Stimulated activated CD4-positive, alpha-beta T cell treated with anti-CD3 and anti-CD28 coated beads, TNF-alpha, amount 100 ng/mL, for 1 hour (primary cell): ENCODE results near the gene BEST3.
"Not testable (repeated sequence)": the region's sequence is repeated elsewhere in the genome, so short reads cannot be mapped to it uniquely, and the experiment has no call there.

Experiments
- DNase-seq, 3 donors: peaks; one replicate each; pipeline ENCODE4 v3.0.0-alpha.2; 2020; ENCODE audit warnings: low read depth in 3 of 3, low spot score in 1 of 3

The BEST3 gene

DNA sequence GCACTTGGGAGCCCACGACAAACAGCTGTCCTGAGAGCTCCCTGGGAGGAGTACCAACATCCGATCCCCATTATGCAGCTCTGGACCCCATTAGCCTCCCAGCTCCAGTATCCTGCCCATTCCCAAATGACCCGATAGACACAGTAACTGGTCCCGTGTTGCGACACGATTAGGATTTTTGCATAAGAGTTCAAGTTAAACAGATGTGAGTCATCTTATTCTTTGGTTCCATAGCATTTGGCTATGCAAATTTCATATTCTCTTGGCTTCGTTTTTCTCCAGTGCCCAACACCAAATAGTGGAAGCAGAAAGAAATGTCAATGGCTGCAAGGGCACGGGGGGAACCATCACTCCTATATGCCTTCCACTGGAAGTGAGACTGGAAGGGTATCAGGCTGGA lies 45.4 kb downstream of the BEST3 start:
- no peak for DNase-seq

DNA sequence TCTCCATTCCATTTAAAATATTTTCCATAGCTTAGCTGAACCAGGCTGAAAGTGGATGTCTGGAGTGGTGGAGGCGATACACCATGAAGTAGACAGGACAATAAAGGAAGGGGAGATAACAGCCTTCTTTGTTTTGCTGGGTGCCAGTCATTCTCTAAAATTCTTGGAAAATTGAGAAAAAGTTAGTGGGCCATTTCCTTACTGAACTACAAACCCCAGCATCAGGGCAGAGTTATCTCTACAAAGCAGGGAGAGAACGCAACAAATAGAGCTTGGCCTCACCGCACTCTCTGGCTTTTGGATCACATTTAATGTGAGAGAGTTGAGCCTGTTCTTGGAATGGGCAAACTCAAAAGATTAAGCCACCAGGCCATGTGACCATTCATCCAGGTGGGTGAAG lies 47.2 kb downstream of the BEST3 start:
- DNase-seq, result no peak

DNA sequence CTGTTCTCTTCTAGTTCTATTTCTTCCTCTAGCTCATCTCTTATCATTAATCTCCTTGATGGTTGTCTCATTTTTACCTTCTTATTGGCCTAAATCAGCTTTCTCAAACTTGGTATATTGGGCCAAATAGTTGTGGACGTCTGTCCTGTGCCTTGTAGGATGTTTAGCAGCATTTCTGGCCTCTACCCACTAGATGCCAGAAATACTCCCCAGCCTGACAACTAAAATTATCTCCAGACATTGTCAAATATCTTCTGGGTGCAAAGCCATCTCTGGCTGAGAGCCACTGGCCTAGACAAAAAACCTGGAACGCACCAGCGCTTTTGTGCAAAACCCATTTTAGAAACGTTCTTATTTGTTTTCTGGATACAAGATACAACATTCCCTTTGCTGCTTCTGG lies 49.6 kb downstream of the BEST3 start:
- no peak for DNase-seq

DNA sequence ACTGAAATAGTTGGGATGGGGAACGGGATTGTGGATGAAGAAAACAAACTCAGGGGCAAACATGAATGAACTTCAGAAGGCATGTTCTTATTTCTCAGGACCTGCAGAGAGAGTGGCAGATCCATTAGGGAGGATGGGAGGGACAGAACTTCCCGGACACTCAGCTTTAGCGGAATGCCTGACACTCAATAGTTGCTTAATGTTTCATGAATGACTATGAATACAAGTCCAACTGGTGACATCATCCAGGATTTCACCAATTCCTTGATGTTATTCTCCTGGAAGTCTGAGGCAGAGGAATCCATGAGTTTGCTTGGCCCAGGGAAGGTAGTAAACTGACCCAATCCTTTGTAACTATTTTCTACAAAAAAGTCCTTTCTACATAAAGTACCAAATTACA lies 50.6 kb downstream of the BEST3 start:
- DNase-seq, result no peak

DNA sequence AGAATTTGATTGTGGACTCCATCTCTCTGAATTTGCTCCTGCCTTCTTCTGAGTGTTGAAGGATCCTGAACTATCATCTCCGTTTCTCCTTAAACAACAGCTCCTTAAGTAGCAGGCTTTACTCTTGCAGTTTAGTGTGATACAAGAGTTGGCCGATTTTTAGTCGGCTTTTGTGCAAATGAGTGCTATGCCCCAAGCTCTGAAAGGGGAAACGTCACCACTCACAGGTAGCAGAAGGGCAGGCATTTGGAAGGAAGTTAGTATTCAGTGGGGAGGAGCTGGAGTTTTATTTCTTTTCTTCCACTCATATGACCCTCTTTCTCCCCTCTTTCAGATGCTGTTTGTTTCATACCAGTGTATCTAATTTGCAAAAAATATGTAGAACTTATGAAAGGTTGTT lies 51.9 kb downstream of the BEST3 start:
- DNase-seq, result no peak

DNA sequence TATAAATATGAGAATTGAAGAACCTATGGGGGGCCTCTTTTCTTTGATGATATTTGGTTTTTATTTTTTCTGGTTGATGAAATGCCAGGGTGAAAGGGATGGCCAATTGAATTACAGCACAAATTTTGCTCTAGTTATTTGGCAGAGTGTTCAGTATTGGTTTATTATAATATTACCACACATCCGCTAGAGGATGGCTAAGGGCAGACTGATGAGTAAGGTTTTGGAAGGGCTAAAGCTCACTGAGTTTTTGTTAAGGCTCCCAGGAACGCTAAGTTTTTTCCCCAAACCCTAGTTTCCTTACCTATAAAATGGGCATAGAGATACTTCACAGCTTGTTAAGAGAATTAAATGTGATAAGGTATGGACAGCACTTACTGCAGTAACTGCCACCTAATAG lies 54.1 kb downstream of the BEST3 start:
- no peak for DNase-seq

DNA sequence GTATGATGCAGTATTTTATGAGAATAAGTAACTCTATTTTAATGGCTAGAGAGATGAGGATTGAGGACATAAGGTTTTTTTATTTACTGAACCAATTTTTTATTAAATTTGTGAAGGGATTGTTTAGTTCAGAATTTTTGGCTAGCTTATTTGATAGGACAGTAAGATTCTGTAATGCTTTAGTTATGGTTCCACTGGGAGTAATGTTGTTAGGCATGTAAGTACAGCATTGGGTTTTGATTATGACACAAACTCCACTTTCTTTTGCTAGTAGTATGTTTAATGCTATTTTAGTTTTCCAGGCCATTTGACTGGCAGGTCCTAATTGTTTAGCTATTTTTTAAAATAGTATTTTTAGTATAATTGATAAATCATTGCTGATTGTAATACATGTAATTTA lies 54.6 kb downstream of the BEST3 start:
- no peak for DNase-seq

DNA sequence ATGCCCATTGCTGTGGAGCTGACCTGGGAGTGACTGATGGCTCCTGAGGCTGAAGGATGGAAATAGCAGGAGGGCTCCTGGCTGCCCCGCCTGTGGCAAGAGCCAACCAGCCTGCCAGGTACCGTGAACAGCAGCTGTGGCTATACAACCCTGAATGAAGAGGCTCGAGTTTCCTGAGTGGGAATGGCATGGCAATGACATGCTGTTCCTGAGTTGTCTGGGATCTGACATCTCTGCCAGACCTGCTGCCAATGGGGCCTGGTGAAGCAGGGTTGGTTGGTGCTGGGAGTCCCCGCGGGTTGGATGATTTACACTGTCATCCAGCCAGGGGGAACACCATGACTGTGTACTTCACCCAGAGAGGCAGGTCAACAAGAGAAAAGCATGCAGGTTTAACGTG lies 56.6 kb downstream of the BEST3 start:
- DNase-seq, result no peak

DNA sequence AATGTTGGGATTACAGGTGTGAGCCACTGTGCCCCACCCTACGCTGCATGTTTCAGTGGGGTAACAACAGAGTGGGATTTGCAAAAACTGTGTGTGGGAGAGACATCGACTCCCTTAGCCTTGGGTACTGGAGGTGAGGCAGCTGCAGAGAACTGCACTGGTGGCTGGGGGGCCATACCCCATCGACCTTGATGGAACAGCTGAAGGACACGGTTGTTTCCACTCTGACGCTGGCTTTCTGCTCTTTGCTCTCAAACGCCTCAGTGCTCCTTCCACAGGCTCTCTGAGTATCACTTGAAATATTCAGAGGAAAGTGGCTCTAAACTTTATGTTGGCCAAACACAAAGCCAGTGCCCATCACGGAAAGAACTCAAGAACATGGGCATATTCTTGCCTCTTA lies 57.6 kb downstream of the BEST3 start:
- DNase-seq, result no peak

DNA sequence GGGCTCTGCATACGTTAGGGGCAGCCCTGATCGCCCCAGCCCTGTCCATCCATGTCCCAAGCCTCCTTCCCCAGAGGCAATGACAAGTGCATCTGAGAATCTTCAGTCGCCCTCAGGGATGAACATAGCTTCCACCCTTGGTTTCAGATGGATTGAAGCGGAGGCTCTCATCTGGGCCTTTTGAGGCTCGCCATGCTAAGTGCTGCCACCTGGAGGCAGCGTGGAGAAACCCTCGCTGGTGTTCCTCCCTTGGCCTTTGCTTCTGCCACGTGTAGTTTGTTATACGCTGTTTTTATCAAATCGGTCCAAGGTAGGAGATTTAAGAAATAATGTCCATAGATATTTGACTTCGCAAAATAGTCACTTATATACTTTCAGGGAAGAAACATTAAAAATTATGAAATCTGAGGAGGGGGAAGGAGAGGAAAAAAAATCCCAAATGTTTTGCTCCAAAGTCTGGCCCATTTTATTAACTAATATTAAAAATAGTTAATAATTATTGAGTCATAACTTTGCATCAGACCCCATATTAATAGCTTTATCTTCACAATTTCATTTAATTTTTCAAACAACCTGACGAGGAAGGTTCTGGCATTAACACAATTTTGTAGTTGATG lies 59.6 kb downstream of the BEST3 start:
- peak in 2 of 3 donors; percentile 18 to 39 for DNase-seq

DNA sequence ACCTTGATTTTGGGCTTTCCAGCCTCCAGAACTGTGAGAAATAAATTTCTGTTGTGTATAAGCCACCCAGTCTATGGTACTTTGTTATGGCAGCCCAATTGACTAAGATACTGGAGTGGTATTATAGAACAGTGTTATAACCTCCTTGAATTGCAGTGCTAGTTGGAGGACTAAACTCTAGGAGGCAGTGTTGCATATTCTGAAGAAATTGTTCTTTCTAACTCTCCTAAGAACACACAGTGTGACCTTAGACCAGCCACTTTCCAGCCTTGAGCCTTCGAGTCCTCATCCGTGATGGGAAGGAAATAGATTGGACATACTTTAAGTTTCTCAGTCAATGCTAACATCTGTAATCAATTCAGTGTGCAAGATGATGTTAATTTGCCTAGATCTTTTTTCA lies 66.0 kb downstream of the BEST3 start:
- DNase-seq, result no peak

DNA sequence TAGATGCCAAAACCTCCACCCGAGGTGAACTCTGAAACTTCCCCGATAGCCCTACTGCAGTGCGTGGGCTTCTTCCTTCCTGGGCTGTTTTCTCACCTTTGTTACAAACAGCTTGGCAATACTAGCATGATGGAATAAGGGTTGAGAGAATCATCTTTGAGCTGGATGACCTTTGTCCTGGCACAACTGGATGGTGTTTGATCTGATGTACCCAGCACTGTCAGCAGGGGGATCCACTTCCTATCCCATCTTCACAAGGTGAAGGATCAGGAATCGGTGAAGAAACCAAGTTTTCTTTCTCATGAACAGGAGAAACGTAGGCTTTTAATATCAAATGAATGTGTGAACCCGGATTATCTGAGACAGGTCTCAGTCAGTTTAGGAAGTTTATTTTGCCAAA lies 68.9 kb downstream of the BEST3 start:
- no peak for DNase-seq

DNA sequence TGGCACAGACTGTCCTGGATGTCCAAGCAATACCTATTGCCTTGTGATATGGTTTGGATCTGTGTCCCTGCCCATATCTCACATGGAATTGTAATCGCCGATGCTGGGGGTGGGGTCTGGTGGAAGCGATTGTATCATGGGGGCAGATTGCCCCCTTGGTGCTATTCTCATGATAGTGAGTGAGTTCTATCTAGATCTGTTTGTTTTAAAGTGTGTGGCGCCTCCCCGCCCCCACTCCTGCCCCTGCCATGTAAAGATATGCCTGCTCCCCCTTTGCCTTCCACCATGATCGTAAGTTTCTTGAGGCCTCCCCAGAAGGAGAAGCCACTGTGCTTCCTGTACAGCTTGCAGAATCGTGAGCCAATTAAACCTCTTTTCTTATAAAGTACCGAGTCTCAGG lies 71.6 kb downstream of the BEST3 start:
- DNase-seq, result no peak

DNA sequence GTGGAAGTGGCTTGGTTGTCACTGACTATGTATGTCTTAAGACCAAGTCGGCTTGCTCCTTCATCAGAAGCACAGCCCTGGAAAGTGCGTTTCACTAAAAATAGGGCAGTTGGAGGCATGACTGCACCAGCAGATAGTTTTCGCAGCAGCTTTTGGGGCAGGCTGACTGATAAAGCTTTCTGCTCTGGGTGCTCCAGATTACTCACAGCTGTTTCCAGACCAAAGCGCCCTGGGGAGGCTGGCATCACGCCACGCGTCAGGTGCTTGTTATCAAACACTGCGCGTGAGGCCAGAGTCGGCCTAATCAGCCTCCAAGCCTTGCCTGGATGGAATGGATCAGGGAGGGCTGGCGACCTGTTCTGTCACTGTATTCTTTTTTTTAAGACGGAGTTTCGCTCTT lies 75.1 kb downstream of the BEST3 start:
- no peak for DNase-seq

DNA sequence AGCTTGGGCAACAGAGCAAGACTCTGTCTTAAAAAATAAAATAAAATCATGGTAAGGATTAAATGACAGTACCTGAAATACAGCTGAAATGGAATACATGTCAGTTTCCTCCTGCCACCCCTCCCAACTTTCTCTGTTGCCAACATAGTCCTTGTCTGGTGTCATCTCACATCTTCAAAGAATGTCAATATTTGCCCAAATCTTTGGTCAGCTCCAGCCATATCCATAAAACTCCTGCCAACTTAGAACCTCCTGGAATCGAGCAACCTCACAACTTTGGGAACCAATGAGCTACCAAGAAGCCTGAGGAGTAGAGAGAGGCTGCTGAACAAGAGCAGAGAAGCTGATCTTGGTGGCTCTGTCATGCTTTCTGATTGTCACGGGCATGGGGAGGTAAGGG lies 77.6 kb downstream of the BEST3 start:
- no peak for DNase-seq

DNA sequence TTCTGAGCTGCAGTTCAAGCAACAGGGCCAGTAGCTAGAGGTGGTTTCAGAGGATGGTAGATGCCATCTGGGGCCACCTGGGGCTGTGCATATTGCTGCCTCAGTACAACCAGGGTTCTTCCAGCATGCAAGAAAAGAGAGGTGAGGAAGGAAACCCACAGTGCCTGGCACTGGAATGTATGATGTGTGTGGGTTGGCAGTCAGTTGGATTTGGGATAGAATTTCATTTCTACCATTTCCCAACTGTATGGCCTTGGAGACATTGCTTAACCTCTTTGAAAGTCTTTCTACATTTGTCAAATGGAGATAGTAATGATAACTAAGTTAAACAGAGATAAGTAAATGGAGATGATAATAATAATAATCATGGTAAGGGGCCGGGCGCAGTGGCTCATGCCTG lies 78.2 kb downstream of the BEST3 start:
- no peak for DNase-seq

DNA sequence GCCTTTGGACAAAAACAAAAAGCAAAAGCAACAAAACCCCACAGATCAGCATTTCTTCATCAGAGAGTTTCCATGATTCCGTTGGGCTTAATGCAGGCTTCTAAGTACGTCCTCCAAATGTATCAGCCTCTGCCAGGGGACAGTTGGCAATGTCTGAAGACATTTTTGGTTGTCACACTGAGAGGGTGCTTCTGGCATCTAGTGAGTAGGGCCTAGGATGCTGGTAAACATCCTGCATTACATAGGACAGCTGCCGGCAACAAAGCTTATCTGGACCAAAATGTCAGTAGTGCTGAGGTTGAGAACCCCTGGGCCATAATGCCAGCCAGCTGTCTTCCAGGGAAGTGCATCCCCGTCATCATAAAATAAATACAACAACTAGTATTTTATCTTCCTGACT lies 79.0 kb downstream of the BEST3 start:
- no peak for DNase-seq

DNA sequence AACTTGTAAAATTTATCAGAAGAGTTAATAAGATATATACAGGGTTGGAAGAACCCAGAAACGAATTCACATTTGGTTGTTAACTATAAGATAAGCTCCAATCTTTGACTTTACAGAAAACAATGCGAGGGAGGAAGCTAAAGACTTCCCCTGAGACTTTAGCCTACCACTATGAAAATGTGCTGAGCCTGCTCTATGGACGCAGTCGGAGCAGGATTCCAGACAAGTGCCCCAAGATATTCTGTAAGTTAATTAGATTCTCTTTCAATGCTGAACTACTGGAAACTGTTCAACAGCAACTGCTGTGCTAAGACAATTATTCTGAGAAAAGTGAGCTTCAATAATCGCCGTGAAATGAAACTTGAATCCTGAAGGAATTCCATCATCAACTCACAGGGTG lies 80.1 kb downstream of the BEST3 start:
- no peak for DNase-seq

DNA sequence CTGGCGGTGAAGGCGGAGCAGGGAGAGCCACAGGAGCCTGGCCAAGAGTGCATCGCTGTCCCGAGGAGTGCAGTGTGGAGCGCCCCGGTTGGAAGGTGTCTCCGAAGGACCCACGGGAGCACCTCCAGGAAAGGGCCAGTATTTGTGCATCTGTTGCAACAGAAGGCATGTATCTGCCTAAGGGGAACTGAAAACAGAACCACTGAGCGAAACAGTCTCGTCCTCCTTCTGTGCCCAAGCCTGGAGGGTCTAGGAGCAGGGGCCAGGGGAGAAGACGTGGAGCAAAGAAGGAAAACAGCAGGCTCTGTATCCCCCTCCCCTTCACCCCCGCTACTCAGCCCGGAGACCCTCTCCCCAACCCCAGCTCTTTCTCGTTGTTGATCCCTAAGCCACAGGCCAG lies 83.1 kb downstream of the BEST3 start:
- no peak for DNase-seq

DNA sequence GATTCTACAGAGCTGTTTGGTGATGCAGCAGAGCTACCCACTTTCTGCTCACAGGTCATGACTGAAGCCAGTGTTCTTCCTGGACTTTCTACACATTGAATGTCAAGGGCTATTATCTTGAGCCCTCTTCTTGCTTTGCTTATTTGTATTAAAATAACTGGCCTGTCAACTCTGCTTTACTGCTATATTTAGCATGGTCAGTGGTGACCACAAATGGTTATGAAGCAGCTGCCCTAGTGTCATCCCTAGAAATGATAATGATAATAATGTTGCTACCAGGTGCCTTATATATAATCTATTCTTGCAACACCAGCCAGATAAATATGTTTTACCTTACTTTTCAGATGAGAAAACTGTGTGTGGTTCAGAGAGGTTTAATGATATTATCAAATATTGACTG lies 85.8 kb downstream of the BEST3 start:
- no peak for DNase-seq

DNA sequence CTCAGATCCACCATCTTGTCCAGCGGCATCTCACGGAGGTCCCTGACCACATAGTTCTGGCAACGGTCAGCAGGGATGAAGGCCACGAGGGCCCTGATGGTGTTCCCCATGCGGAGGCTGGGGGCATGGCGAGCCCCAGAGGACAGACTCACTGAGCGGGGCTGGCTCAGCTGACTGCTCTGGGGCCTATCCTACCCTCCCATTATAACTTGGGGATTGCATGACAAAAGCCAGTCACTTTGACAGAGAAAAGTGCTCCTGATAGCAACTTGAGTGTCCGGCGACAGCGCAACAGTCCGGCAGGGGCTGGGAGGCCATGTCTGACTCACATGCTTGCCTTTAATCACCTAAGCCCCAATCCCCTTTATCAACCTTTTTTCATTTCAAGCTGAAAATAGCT lies 88.4 kb downstream of the BEST3 start, which contains the start of gene LRRC10:
TSS of gene LRRC10 (minus strand) at position 179 of the 400 bp plus-strand sequence. CDS start at position 110, 69 bp downstream.
- DNase-seq, result no peak

DNA sequence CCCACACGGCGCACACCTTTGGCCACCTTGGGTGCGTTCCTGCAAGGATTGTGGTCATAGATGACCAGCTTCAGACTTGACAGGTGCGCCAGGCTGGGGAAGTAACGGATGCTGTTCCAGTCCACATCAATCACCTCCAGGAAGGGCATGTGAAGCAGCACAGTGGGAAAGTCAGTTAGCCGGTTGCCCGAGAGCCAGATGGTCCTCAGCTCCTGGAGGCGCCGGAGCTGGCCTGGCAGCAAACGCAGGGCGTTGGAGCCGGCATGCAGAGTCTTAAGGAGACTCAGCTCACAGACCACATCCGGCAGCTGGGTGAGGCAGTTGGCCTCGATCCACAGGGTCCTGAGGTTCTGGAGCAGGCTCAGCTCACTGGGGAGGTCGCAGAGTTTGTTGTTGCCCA lies 89.0 kb downstream of the BEST3 start:
- no peak for DNase-seq

DNA sequence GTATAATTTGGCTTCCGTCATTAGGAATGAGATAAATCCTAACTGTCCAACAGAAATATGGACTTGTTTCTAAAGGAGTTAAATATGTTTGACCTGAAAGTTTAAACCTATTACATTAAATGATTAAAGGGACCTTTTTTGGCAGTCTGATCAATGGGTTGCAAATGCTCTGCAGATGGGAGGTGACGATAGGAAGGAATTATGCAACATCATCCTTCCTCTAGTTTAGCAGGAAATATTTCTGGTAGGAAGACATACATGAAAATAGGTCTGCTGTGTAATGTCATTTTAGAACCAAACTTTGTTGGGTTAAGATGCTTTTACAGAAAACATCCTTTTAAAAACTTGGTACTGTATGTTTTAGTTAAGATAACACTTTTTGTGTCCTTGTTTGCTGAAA lies 91.0 kb downstream of the BEST3 start:
- no peak for DNase-seq

DNA sequence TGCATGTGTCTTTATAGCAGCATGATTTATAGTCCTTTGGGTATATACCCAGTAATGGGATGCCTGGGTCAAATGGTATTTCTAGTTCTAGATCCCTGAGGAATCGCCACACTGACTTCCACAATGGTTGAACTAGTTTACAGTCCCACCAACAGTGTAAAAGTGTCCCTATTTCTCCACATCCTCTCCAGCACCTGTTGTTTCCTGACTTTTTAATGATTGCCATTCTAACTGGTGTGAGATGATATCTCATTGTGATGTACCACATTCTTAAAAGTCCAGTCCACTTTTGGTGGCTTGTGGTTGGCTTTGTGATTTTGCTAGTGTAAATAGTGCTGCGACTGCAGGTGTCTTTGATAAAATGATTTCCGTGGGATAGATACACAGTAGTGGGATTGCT lies 94.8 kb downstream of the BEST3 start:
- DNase-seq, result not testable (repeated sequence)
